ENCODE results near the gene P2RX6.

DNA sequence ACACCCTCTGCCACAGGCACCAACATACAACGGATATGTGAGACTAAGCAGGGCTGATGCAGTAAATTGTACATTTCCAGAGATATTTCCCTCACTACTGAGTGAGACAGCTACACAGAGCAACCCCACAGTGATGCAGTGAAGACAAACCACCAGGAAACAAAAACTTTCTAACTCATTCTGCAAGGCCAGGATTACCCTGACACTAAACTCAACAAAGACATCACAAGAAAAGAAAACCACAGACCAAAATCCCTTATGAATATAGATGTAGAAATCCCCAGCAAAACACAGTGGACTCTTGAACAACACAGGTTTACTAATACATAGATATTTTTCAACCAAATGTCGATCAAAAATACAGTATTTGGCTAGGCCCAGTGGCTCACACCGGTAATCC is 18.9 kb downstream of the P2RX6 start:
- TF ChIP-seq POLR2AphosphoS5 (IDR thresholded peaks at IDR 0.05; ENCODE audit: low read depth, low read length) (no peak), SPI1 (IDR thresholded peaks at IDR 0.05; ENCODE audit: low read depth, low read length) (no peak), POLR2A (IDR thresholded peaks at IDR 0.05; ENCODE audit: low read depth, low read length) (no peak), TAF1 (IDR thresholded peaks at IDR 0.05; ENCODE audit: low read depth, low read length) (no peak)
